Upper lobe of left lung (tissue), 6 donors: ENCODE measurements around the gene STON1. TPM values are rescaled to one million over a fixed set of nuclear protein-coding genes. Genes with fewer than 3 reads are reported as not detected.

Experiments used
- ATAC-seq, 2 donors: fragments of 200-7000 bp; cut with Tn5 transposase; one replicate each; pipeline ENCODE4 v1.9.1; 2022; ENCODE audit warnings: mild to moderate bottlenecking in 2 of 2, moderate library complexity in 2 of 2; ENCODE audit not compliant: low FRiP score in 2 of 2
- DNase-seq, 2 donors: peaks; one replicate each; pipeline ENCODE4 v3.0.0-alpha.2; 2019 to 2020
- H3K27ac ChIP-seq, 4 donors: fragments of 200-600 bp; sonication (generic); one replicate each; pipeline ENCODE4 v1.5.1; 2016 to 2019
- H3K27me3 ChIP-seq, 4 donors: fragments of 200-600 bp; sonication (generic); one replicate each; pipeline ENCODE4 v1.5.1; 2017 to 2019
- H3K36me3 ChIP-seq, 4 donors: fragments of 200-600 bp; sonication (generic); one replicate each; pipeline ENCODE4 v1.5.1; 2016 to 2019
- H3K4me1 ChIP-seq, 4 donors: fragments of 200-600 bp; sonication (generic); one replicate each; pipeline ENCODE4 v1.5.1; 2018 to 2019
- H3K4me3 ChIP-seq, 4 donors: fragments of 200-600 bp; sonication (generic); one replicate each; pipeline ENCODE4 v1.5.1; 2017 to 2019; ENCODE audit warnings: mild to moderate bottlenecking in 2 of 4, moderate library complexity in 1 of 4
- H3K9me3 ChIP-seq, 4 donors: fragments of 200-600 bp; sonication (generic); one replicate each; pipeline ENCODE4 v1.5.1; 2018 to 2019
- EP300 ChIP-seq, 4 donors: sonication (generic); formaldehyde crosslinking; IDR thresholded peaks; one replicate each; pipeline ENCODE4 v1.5.1; 2017; ENCODE audit warnings: antibody characterized with exemption in 4 of 4, control low read depth in 2 of 4
- POLR2A ChIP-seq, 4 donors: fragments of 450-650 bp; IDR thresholded peaks; one replicate each; pipeline ENCODE4 v1.5.1; 2016 to 2017; ENCODE audit warnings: antibody characterized with exemption in 4 of 4, mild to moderate bottlenecking in 2 of 4
- POLR2AphosphoS5 ChIP-seq, 2 donors: sonication (generic); formaldehyde crosslinking; IDR thresholded peaks; one replicate each; pipeline ENCODE4 v1.5.1; 2017; ENCODE audit warnings: antibody characterized with exemption in 2 of 2
- WGBS, 2 donors: methylation state at CpG; one replicate each; pipeline ENCODE4 v1.1.5; 2017 to 2018; 5-methylcytosine and 5-hydroxymethylcytosine counted together
- total RNA-seq, 6 donors: library from RNA; depleted of rRNA in 4 of 6; stranded (reverse); fragments of >200 nt in 4 of 6; gene quantifications; one replicate each; pipeline versions ENCODE4 v1.1.0 to v1.2.1, GENCODE V29; 2016 to 2021
- TF ChIP-seq, protein P1 (sequence below), 6 experiments: fragments of 450-650 bp in 4 of 6; fragments of 200-600 bp in 2 of 6; sonication (generic) in 2 of 6; IDR thresholded peaks; one replicate each; pipeline ENCODE4 v1.5.1; 2016 to 2019; ENCODE audit warnings: antibody characterized with exemption in 6 of 6
- donor health status: DM: no; HTN: no; CAD: no; lungs with moderate emphysema.
- donor health status: DM: no; HTN: yes; CAD: no; lungs with severe emphysema.

Gene STON1
- total RNA-seq, 6 donors from 2014 or later: 13.2 to 27.0 (median 20.0) TPM

DNA sequence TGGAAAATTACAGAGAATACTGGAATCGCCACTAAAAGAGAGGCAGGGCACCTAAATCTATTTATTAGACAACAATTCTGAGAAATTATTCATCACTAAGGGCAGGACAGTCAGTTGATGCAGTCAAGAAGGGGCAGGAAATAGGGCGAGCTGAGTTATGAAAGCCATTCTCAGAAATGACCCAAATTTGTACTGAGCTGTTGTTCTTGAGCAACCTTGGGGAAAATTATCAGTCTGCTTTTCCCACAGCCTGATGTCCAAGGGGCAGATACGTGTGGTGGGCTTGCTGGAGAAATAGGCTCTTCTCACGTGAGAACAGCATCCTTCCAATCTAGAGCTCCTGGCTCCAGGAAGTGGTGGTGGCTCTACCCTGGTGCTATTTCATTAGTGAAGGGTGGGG, 38.6 kb downstream of the STON1 start:
- Histone ChIP-seq H3K36me3 (no peaks in the 10 kb centered on the region), H3K9me3 (no peaks in the 10 kb centered on the region), H3K4me1 (peaks cover 0 to 7% (median 0%) of the 10 kb centered on the region in 4 donors), H3K4me3 (no peak overlapping the region), H3K27ac (peak overlapping the region in 2 of 4 donors; percentile 8 to 48), H3K27me3 (no peaks in the 10 kb centered on the region)
- TF ChIP-seq POLR2A (IDR thresholded peaks at IDR 0.05) (no peak), EP300 (IDR thresholded peaks at IDR 0.05) (peak in 1 of 4 donors; percentile 64), POLR2AphosphoS5 (IDR thresholded peaks at IDR 0.05) (peak; percentile 21 to 45)
- 56 to 68% methylated on average over 4 of the region's 4 CpGs for WGBS, 2 donors
- no peak for DNase-seq
- peak in 1 of 2 donors; percentile 48 for ATAC-seq

DNA sequence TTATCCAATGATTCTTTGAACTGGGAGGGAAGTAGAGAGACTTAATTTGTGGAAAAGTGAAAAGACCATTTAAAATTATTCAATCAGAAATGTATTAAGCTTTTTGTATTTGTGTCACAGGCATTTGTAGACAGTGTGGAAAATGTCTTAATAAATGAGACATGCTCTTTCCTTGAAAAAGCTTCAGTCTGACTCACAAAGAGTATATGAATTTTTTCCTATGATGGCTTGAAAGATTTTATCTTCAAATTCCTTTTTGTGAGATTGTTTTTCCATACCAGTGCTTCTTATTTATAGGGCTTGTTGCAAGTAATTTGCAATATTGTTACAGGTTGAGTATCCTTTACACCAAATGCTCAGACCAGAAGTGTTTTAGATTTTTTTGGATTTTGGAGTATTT, 39.5 kb downstream of the STON1 start:
- no peak for DNase-seq
- no peaks in the 10 kb centered on the region for H3K27me3 ChIP-seq
- H3K36me3 ChIP-seq: no peaks in the 10 kb centered on the region
- TF ChIP-seq POLR2AphosphoS5 (IDR thresholded peaks at IDR 0.05) (no peak), POLR2A (IDR thresholded peaks at IDR 0.05) (no peak), EP300 (IDR thresholded peaks at IDR 0.05) (no peak)
- TF ChIP-seq, protein P1, sequence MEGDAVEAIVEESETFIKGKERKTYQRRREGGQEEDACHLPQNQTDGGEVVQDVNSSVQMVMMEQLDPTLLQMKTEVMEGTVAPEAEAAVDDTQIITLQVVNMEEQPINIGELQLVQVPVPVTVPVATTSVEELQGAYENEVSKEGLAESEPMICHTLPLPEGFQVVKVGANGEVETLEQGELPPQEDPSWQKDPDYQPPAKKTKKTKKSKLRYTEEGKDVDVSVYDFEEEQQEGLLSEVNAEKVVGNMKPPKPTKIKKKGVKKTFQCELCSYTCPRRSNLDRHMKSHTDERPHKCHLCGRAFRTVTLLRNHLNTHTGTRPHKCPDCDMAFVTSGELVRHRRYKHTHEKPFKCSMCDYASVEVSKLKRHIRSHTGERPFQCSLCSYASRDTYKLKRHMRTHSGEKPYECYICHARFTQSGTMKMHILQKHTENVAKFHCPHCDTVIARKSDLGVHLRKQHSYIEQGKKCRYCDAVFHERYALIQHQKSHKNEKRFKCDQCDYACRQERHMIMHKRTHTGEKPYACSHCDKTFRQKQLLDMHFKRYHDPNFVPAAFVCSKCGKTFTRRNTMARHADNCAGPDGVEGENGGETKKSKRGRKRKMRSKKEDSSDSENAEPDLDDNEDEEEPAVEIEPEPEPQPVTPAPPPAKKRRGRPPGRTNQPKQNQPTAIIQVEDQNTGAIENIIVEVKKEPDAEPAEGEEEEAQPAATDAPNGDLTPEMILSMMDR (IDR thresholded peaks at IDR 0.05): no peak
- H3K27ac ChIP-seq: peak overlapping the region in 1 of 4 donors; percentile 48
- peaks cover 0 to 7% (median 0%) of the 10 kb centered on the region in 4 donors for H3K4me1 ChIP-seq
- H3K9me3 ChIP-seq: no peaks in the 10 kb centered on the region
- no peak for ATAC-seq
- H3K4me3 ChIP-seq: no peak overlapping the region

DNA sequence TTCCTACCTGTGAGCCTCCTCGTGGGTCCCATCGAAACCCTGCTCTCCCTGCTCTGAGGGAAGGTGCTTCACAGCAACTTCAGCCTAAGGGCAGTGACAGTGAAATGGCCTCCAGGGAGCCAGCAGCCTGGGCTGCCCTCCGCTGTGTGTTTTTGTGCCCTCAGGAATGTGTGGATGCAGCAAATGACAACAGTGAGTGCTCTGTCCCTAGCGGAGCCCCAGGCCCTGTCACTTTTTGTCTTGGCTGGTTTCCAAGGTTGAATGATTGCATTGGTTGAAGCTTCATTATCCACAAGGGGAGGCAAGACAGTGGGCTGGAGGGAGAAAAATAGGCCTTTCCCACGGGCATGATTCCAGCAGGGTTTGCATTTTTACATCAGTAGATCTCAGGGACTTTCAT, 42.9 kb downstream of the STON1 start:
- Histone ChIP-seq H3K9me3 (no peaks in the 10 kb centered on the region), H3K27me3 (no peaks in the 10 kb centered on the region), H3K4me1 (peaks cover 0 to 2% (median 0%) of the 10 kb centered on the region in 4 donors), H3K4me3 (no peak overlapping the region), H3K27ac (no peak overlapping the region), H3K36me3 (no peaks in the 10 kb centered on the region)
- ATAC-seq: no peak
- WGBS, 2 donors: 54 to 62% methylated on average over 4 to 5 of the region's 5 CpGs
- no peak for TF ChIP-seq EP300 (IDR thresholded peaks at IDR 0.05)
- TF ChIP-seq, protein P1 (IDR thresholded peaks at IDR 0.05): no peak
- no peak for TF ChIP-seq POLR2A (IDR thresholded peaks at IDR 0.05)
- TF ChIP-seq POLR2AphosphoS5 (IDR thresholded peaks at IDR 0.05): no peak
- no peak for DNase-seq

DNA sequence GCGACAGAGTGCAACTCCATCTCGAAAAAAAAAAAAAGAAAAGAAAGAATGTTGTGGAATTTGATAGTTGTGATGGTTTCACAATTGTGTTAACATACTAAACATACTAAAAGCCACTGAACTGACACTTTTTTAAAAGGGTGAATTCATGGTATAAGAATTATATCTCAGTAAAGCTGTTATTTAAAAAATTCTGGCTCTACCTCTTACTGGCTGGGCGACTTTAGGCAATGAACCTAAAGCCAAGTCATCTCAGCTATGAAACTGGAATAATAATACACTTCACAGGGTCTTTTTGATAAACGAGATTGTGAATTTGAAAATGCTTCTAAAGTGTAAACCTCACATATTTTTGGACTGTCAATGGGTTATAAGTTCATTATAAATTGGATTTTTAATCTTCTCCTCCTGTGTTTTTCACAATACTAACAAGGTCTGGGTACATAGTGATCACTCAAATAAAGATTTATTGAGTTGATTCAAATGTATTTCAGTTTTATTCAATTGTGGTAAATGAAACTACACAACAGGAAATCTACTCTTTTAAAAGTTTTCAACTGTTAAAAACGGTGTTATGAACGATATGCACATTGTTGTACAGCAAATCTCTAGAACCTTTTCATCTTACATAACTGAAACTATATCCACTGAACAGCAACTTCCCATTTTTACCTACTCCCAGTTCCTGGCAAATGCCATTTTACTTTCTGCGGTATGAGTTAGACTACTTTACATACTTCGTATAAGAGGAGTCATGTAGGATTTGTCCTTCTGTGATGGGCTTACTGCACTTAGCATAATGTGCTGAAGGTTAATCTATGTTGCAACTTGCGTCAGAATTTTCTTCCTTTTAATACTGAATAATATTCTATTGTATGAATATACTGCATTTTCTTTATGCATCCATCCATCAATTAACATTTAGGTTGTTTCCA, 44.7 kb downstream of the STON1 start:
- WGBS, 2 donors: 69 to 80% methylated on average over 9 of the region's 9 CpGs

DNA sequence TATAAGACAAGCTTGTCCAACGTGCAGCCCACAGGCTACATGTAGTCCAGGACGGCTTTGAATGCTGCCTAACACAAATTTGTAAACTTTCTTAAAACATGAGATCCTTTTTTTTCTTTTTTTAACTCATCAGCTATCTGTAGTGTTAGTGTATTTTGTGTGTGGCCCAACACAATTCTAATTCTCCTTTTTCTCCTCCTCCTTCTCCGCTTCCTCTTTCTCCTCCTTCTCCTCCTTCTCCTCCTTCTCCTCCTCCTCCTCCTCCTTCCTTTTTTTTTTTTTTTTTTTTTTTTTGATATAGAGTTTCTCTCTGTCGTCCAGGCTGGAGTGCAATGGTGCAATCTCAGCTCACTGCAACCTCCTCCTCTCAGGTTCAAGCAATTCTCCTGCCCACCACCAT, 48.4 kb downstream of the STON1 start:
- no peaks in the 10 kb centered on the region for H3K27me3 ChIP-seq
- no peak overlapping the region for H3K27ac ChIP-seq
- no peak for TF ChIP-seq EP300 (IDR thresholded peaks at IDR 0.05)
- TF ChIP-seq POLR2A (IDR thresholded peaks at IDR 0.05): no peak
- TF ChIP-seq, protein P1 (IDR thresholded peaks at IDR 0.05): no peak
- TF ChIP-seq POLR2AphosphoS5 (IDR thresholded peaks at IDR 0.05): no peak
- ATAC-seq: no peak
- H3K4me1 ChIP-seq: no peaks in the 10 kb centered on the region
- no peak overlapping the region for H3K4me3 ChIP-seq
- H3K9me3 ChIP-seq: no peaks in the 10 kb centered on the region
- peaks cover 0 to 12% (median 0%) of the 10 kb centered on the region in 4 donors for H3K36me3 ChIP-seq
- no peak for DNase-seq
- 77 to 80% methylated on average over 4 of the region's 4 CpGs for WGBS, 2 donors

More for the DNA sequence above, 44.7 kb downstream of the STON1 start:
- TF ChIP-seq POLR2AphosphoS5 (IDR thresholded peaks at IDR 0.05) (no peak), EP300 (IDR thresholded peaks at IDR 0.05) (no peak), POLR2A (IDR thresholded peaks at IDR 0.05) (no peak)
- TF ChIP-seq, protein P1 (IDR thresholded peaks at IDR 0.05): no peak
- H3K27me3 ChIP-seq: no peaks in the 10 kb centered on the region
- DNase-seq (no peak), ATAC-seq (no peak)
- no peaks in the 10 kb centered on the region for H3K36me3 ChIP-seq
- no peaks in the 10 kb centered on the region for H3K4me1 ChIP-seq
- no peak overlapping the region for H3K4me3 ChIP-seq
- no peaks in the 10 kb centered on the region for H3K9me3 ChIP-seq
- H3K27ac ChIP-seq: no peak overlapping the region
